C4-2B (cell line): ENCODE measurements around the gene TSACC.

Source experiments
- CTCF ChIP-seq: fragments of 450-650 bp; conservative IDR thresholded peaks from 2 replicates; pipeline ENCODE4 v1.5.1; 2017; ENCODE audit warnings: mild to moderate bottlenecking
- ZFX ChIP-seq: fragments of 450-650 bp; IDR thresholded peaks from 2 replicates; pipeline ENCODE4 v1.6.1; 2017

DNA sequence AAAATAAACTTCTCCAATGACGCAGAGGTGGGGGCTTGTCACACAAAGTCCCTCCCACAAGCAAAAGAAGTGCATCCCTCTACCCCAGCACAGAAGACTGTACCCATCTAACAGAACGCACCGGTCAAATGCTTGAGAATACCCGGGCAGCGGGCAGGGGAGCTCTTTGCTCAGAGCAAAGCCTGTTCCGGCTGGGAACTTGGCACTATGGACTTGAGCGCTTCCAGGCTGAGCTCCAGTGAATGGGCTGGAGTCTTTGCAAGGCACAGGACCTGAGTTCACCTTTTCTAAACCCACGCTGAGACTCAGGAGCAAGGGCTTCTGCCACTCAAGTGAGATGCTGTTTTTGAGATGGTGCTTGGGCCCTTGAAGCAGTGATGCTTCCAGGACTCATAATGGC is 51.0 kb downstream of the TSACC start:
- TF ChIP-seq CTCF (no peak), ZFX (no peak)
